Astrocyte (in vitro differentiated cells and primary cell): ENCODE data around the gene RHPN2.
"Not testable (repeated sequence)": the region's sequence is repeated elsewhere in the genome, so short reads cannot be mapped to it uniquely, and the experiment has no call there.

Experiments
- CTCF ChIP-seq: IDR thresholded peaks from 2 replicates; pipeline ENCODE4 v1.5.1; 2011; ENCODE audit warnings: low read depth, mild to moderate bottlenecking, inconsistent platforms, low read length, moderate library complexity; ENCODE audit not compliant: insufficient read depth
- EZH2 ChIP-seq: IDR thresholded peaks from 2 replicates; pipeline ENCODE4 v1.6.1; 2012; ENCODE audit warnings: mild to moderate bottlenecking, low read length, inconsistent platforms; ENCODE audit not compliant: insufficient read depth

DNA sequence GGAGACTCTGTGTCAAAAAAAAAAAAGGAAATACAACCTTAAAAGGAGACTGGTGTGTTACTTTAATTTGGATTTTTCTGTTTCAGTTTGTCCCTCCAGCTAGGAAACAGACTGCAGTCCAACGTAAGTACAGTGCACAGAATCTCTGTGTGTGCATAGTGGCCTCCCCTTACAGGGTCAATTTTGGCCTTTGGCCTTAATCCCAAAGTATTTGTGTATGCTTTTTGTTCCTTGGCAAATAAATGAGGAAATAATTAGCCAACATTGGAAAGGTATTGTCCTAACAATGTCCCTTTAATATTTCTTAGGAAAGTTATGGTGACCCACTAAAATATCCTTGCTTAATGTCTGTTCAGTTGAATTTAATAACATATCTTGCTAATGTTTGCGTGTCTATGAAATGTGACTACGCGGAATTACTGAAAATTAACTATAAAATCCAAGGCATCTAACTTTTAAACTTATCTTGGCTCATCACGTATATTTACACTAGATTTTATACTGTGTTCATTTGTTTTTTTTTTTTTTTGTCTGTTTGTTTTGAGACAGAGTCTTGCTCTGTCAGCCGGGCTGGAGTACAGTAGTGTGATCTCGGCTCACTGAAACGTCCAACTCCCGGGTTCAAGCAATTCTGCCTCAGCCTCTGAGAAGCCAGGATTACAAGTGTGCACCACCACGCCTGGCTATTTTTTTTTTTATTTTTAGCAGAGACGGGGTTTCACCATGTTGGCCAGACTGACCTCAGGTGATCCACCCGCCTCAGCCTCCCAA, 39.0 kb downstream of the RHPN2 start:
- not testable (repeated sequence) for TF ChIP-seq CTCF, EZH2
